ENCODE measurements around the gene MKRN2.
"Not testable (repeated sequence)": the region's sequence is repeated elsewhere in the genome, so short reads cannot be mapped to it uniquely, and the experiment has no call there.

MKRN2 gene

GRCh38 chr3:12556690-12557472, at the start of gene MKRN2:
MKRN2 (plus strand) TSS chr3:12557087; CDS start chr3:12557151, 64 bp downstream.
- peak; percentile 78 for DNase-seq (ENCODE audit: low read depth)

GRCh38 chr3:12507591-12508281, 49.2 kb upstream of the MKRN2 start:
- peak; percentile 68 for DNase-seq (ENCODE audit: low read depth)

GRCh38 chr3:12508291-12508700, 48.6 kb upstream of the MKRN2 start:
- peak; percentile 99 for DNase-seq (ENCODE audit: low read depth)

- no peak for DNase-seq (ENCODE audit: low read depth)
Measured at GRCh38 chr3:12509466-12509865, 47.4 kb upstream of the MKRN2 start.

- no peak for DNase-seq (ENCODE audit: low read depth)
Measured at GRCh38 chr3:12512534-12513118, 44.3 kb upstream of the MKRN2 start.

GRCh38 chr3:12513694-12514446, 43.0 kb upstream of the MKRN2 start:
- DNase-seq (ENCODE audit: low read depth) = no peak

- DNase-seq (ENCODE audit: low read depth) = no peak
Measured at GRCh38 chr3:12515631-12516030, 41.3 kb upstream of the MKRN2 start.

- no peak for DNase-seq (ENCODE audit: low read depth)
Measured at GRCh38 chr3:12516873-12517272, 40.0 kb upstream of the MKRN2 start.

- no peak for DNase-seq (ENCODE audit: low read depth)
Measured at GRCh38 chr3:12518261-12519028, 38.4 kb upstream of the MKRN2 start.

- DNase-seq (ENCODE audit: low read depth) = no peak
Measured at GRCh38 chr3:12521010-12521409, 35.9 kb upstream of the MKRN2 start.

- DNase-seq (ENCODE audit: low read depth) = no peak
Measured at GRCh38 chr3:12522721-12523120, 34.2 kb upstream of the MKRN2 start.

- DNase-seq (ENCODE audit: low read depth) = no peak
Measured at GRCh38 chr3:12527757-12528143, 29.1 kb upstream of the MKRN2 start.

GRCh38 chr3:12532182-12532581, 24.7 kb upstream of the MKRN2 start:
- DNase-seq (ENCODE audit: low read depth) = no peak

- DNase-seq (ENCODE audit: low read depth) = peak; percentile 27
Measured at GRCh38 chr3:12536423-12536822, 20.5 kb upstream of the MKRN2 start.

GRCh38 chr3:12541625-12542024, 15.3 kb upstream of the MKRN2 start:
- DNase-seq (ENCODE audit: low read depth) = no peak

- not testable (repeated sequence) for DNase-seq (ENCODE audit: low read depth)
Measured at GRCh38 chr3:12543497-12543896, 13.4 kb upstream of the MKRN2 start.

GRCh38 chr3:12544652-12545472, 12.0 kb upstream of the MKRN2 start:
- DNase-seq (ENCODE audit: low read depth) = no peak

GRCh38 chr3:12545473-12545791, 11.5 kb upstream of the MKRN2 start, which contains the start of gene MKRN2OS:
MKRN2OS (minus strand) TSS chr3:12545499; CDS start chr3:12545464, 35 bp downstream.
- DNase-seq (ENCODE audit: low read depth) = peak; percentile 6

GRCh38 chr3:12549971-12550760, 6.7 kb upstream of the MKRN2 start:
- no peak for DNase-seq (ENCODE audit: low read depth)

- DNase-seq (ENCODE audit: low read depth) = peak; percentile 18
Measured at GRCh38 chr3:12553921-12554391, 2.9 kb upstream of the MKRN2 start.
